Transverse colon (tissue), 4 donors: ENCODE results near the gene CACNB2. TPM values are rescaled to one million over a fixed set of nuclear protein-coding genes. Genes with fewer than 3 reads are reported as not detected.

Experiments
- DNase-seq: peaks from one replicate; pipeline ENCODE4 v3.0.0-alpha.2; 2019
- H3K27ac ChIP-seq, 4 donors: fragments of 200-600 bp; sonication (generic); 2 replicates each; pipeline ENCODE4 v1.5.1; 2016 to 2018; ENCODE audit warnings: inconsistent platforms in 4 of 4
- H3K27me3 ChIP-seq: fragments of 200-600 bp; sonication (generic); 2 replicates; pipeline ENCODE4 v1.5.1; 2017; ENCODE audit warnings: inconsistent platforms
- H3K36me3 ChIP-seq, 4 donors: fragments of 200-600 bp; sonication (generic); 2 replicates each; pipeline ENCODE4 v1.5.1; 2017 to 2019; ENCODE audit warnings: inconsistent platforms in 4 of 4
- H3K4me1 ChIP-seq, 4 donors: fragments of 200-600 bp; sonication (generic); 2 replicates each; pipeline ENCODE4 v1.5.1; 2017 to 2020; ENCODE audit warnings: inconsistent platforms in 4 of 4
- H3K4me3 ChIP-seq, 4 donors: fragments of 200-600 bp; sonication (generic); 1 replicate in 1 of 4; 2 replicates in 3 of 4; pipeline versions ENCODE4 v1.5.1 to v1.6.1; 2017 to 2019; ENCODE audit warnings: inconsistent platforms in 4 of 4
- H3K9me3 ChIP-seq, 2 donors: fragments of 200-600 bp; sonication (generic); 2 replicates each; pipeline ENCODE4 v1.5.1; 2017 to 2019; ENCODE audit warnings: inconsistent platforms in 2 of 2
- EP300 ChIP-seq: sonication (generic); formaldehyde crosslinking; IDR thresholded peaks from one replicate; pipeline ENCODE4 v1.6.1; 2017; ENCODE audit warnings: antibody characterized with exemption, low read depth
- POLR2A ChIP-seq: fragments of 450-650 bp; IDR thresholded peaks from one replicate; pipeline ENCODE4 v1.6.1; 2016; ENCODE audit warnings: antibody characterized with exemption, mild to moderate bottlenecking, moderate library complexity
- POLR2AphosphoS5 ChIP-seq, 3 donors: sonication (generic); formaldehyde crosslinking; IDR thresholded peaks; one replicate each; pipeline ENCODE4 v1.6.1; 2016; ENCODE audit warnings: antibody characterized with exemption in 3 of 3
- WGBS, 2 donors: methylation state at CpG; one replicate each; pipeline ENCODE4 v1.1.5; 2018; ENCODE audit warnings: low coverage in 1 of 2; 5-methylcytosine and 5-hydroxymethylcytosine counted together
- in situ Hi-C, 4 donors: fragments of 200-750 bp; cut with MboI; loops; one replicate each; pipeline versions ENCODE4 v1.15.0 to v1.15.1; 2017; ENCODE audit warnings: low sequenced_read_pairs in 3 of 4, low pct_ligation_motif_present in 1 of 4, low pct_unique_long_range_greater_than_20kb in 1 of 4
- intact Hi-C: fragments of 100-400 bp; cut with DNase I; formaldehyde crosslinking; loops from one replicate; pipeline ENCODE4 v1.15.1; 2023; ENCODE audit warnings: low total_unique reads
- total RNA-seq, 4 donors: library from RNA; depleted of rRNA; stranded (reverse); fragments of >200 nt; gene quantifications; one replicate each; pipeline ENCODE4 v1.1.0, GENCODE V29; 2016
- TF ChIP-seq, protein P1 (sequence below), 5 experiments: fragments of 200-600 bp in 3 of 5; fragments of 450-650 bp in 2 of 5; sonication (generic) in 3 of 5; IDR thresholded peaks; 1 replicate in 2 of 5; 2 replicates in 3 of 5; pipeline ENCODE4 v1.5.1; 2016 to 2017; ENCODE audit warnings: antibody characterized with exemption in 5 of 5, inconsistent platforms in 3 of 5, mild to moderate bottlenecking in 2 of 5, moderate library complexity in 1 of 5

The CACNB2 gene
- total RNA-seq, 4 donors from 2014 or later = 16.2 to 338 (median 23.7) TPM

GRCh38 chr10:18122753-18123152 is 17.5 kb upstream of the CACNB2 start:
- intact Hi-C loops = no loop called here
- H3K4me3 ChIP-seq = no peak overlapping the region
- TF ChIP-seq POLR2AphosphoS5 (IDR thresholded peaks at IDR 0.05) (no peak), EP300 (no peak), POLR2A (no peak)
- TF ChIP-seq, protein P1, sequence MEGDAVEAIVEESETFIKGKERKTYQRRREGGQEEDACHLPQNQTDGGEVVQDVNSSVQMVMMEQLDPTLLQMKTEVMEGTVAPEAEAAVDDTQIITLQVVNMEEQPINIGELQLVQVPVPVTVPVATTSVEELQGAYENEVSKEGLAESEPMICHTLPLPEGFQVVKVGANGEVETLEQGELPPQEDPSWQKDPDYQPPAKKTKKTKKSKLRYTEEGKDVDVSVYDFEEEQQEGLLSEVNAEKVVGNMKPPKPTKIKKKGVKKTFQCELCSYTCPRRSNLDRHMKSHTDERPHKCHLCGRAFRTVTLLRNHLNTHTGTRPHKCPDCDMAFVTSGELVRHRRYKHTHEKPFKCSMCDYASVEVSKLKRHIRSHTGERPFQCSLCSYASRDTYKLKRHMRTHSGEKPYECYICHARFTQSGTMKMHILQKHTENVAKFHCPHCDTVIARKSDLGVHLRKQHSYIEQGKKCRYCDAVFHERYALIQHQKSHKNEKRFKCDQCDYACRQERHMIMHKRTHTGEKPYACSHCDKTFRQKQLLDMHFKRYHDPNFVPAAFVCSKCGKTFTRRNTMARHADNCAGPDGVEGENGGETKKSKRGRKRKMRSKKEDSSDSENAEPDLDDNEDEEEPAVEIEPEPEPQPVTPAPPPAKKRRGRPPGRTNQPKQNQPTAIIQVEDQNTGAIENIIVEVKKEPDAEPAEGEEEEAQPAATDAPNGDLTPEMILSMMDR (IDR thresholded peaks at IDR 0.05) = no peak
- H3K27me3 ChIP-seq = no peaks in the 10 kb centered on the region
- H3K4me1 ChIP-seq = no peaks in the 10 kb centered on the region
- no peaks in the 10 kb centered on the region for H3K9me3 ChIP-seq
- H3K36me3 ChIP-seq = no peaks in the 10 kb centered on the region
- H3K27ac ChIP-seq = no peak overlapping the region
- in situ Hi-C loops = loop anchor here in 3 of 4 donors (25.0 kb wide), 2 partner anchors 485 to 510 kb away; partner anchors contain the start of genes HACD1 (in 2 of the 3) and STAM (in 1 of the 3)
- no peak for DNase-seq
- WGBS, 2 donors = 75 to 79% methylated on average over 3 of the region's 3 CpGs

- TF ChIP-seq, protein P1 (IDR thresholded peaks at IDR 0.05) = no peak
- TF ChIP-seq POLR2A (no peak), POLR2AphosphoS5 (IDR thresholded peaks at IDR 0.05) (no peak), EP300 (no peak)
- Histone ChIP-seq H3K36me3 (no peaks in the 10 kb centered on the region), H3K4me1 (no peaks in the 10 kb centered on the region), H3K9me3 (no peaks in the 10 kb centered on the region), H3K4me3 (no peak overlapping the region), H3K27me3 (no peaks in the 10 kb centered on the region), H3K27ac (no peak overlapping the region)
- no peak for DNase-seq
- 65 to 69% methylated on average over 3 of the region's 3 CpGs for WGBS, 2 donors
- in situ Hi-C loops (no loop called here), intact Hi-C loops (no loop called here)
Observed at GRCh38 chr10:18133046-18133445, 7.2 kb upstream of the CACNB2 start.

DNA sequence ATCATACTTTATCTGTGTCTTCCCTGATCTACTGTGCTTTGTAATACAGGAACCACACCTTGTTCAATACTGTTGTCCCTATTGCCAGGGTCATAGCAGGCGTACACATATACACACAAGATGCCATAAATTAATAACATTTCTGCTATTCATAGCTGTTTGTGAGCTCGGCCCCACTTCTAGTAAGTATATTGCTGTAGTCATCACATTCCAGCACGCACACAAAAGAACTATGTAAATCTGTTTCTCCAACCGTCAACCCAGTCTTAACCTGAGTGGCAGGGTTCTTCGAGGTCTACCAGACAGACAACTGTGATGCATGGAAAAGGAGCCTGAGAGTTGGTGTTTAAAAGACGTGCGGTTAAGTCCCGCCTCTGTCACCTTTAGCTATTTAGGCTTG is 5.7 kb upstream of the CACNB2 start:
- H3K36me3 ChIP-seq = no peaks in the 10 kb centered on the region
- DNase-seq = no peak
- H3K27me3 ChIP-seq = no peaks in the 10 kb centered on the region
- no peak overlapping the region for H3K4me3 ChIP-seq
- in situ Hi-C loops (no loop called here), intact Hi-C loops (no loop called here)
- H3K9me3 ChIP-seq = no peaks in the 10 kb centered on the region
- 59 to 90% methylated on average over 8 of the region's 8 CpGs for WGBS, 2 donors
- TF ChIP-seq POLR2AphosphoS5 (IDR thresholded peaks at IDR 0.05) (no peak), POLR2A (no peak), EP300 (no peak)
- TF ChIP-seq, protein P1 (IDR thresholded peaks at IDR 0.05) = no peak
- no peak overlapping the region for H3K27ac ChIP-seq
- peaks cover 0 to 1% (median 0%) of the 10 kb centered on the region in 4 donors for H3K4me1 ChIP-seq

DNA sequence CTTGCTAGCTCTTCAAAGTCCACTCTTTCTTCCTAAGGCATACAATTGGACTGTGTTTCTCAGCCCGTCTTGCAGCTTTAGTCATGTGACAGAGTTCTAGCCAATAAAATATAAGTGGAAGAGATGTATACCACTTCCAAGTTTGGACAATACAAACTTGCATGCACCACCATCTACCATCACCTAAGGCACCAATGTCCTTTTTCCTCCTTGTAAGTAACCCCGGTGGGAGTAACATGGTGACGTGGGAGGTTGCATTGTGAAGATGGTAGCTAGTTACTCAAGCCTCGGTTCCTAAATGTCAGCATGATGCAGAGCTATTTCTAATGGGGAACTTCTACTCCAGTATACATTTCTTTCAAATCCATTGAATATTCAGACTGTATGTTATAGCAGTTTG is 5.3 kb upstream of the CACNB2 start:
- Histone ChIP-seq H3K9me3 (no peaks in the 10 kb centered on the region), H3K27me3 (peaks cover under 1% of the 10 kb centered on the region), H3K27ac (no peak overlapping the region), H3K4me1 (peaks cover 2 to 6% (median 4%) of the 10 kb centered on the region in 4 donors), H3K36me3 (no peaks in the 10 kb centered on the region), H3K4me3 (no peak overlapping the region)
- intact Hi-C loops = no loop called here
- no peak for DNase-seq
- in situ Hi-C loops = no loop called here
- WGBS, 2 donors = 85% methylated on average over 4 of the region's 4 CpGs; no CpG with 5 or more reads in 1 of the 2 donors
- no peak for TF ChIP-seq EP300
- TF ChIP-seq POLR2AphosphoS5 (IDR thresholded peaks at IDR 0.05) = no peak
- no peak for TF ChIP-seq POLR2A
- TF ChIP-seq, protein P1 (IDR thresholded peaks at IDR 0.05) = no peak
